Measurements from ENCODE around the gene IFNAR2. TPM values are rescaled to one million over a fixed set of nuclear protein-coding genes. Genes with fewer than 3 reads are reported as not detected.
A peak's percentile ranks its signal among the peaks of the same experiment; 100 is the strongest.

Gene IFNAR2
- total and polyA plus RNA-seq, 2 experiments from 2014 or later, result 18.2 to 19.6 TPM

- H4K20me1 ChIP-seq (ENCODE audit: insufficient read depth, poor library complexity, severe bottlenecking), result no peaks in the 10 kb centered on the region
- H3K36me3 ChIP-seq (replicated peaks; ENCODE audit: insufficient read depth, low read depth), result no peaks in the 10 kb centered on the region
- H3K79me2 ChIP-seq, result no peaks in the 10 kb centered on the region
- H3K4me3 ChIP-seq, result no peak overlapping the region
- H3K9me2 ChIP-seq (replicated peaks; ENCODE audit: insufficient read depth), result no peaks in the 10 kb centered on the region
- TF ChIP-seq CTCF (IDR thresholded peaks at IDR 0.05; ENCODE audit: poor library complexity), result no peak
- H3K9me3 ChIP-seq (ENCODE audit: low read depth), result no peaks in the 10 kb centered on the region
- no peak for DNase-seq (ENCODE audit: low spot score)
- H3K27me3 ChIP-seq, result no peaks in the 10 kb centered on the region
- no peak overlapping the region for H2AFZ ChIP-seq
- WGBS (ENCODE audit: low lambda C conversion rate, missing lambda C conversion rate), result 75% methylated on average over 9 of the region's 9 CpGs
- H3K4me2 ChIP-seq, result no peak overlapping the region
- no peak overlapping the region for H3K27ac ChIP-seq
- peaks cover 11% of the 10 kb centered on the region for H3K4me1 ChIP-seq (ENCODE audit: insufficient read depth)
Measured at GRCh38 chr21:33198346-33199099, 31.2 kb upstream of the IFNAR2 start.

- Histone ChIP-seq H3K36me3 (replicated peaks; ENCODE audit: insufficient read depth, low read depth) (no peaks in the 10 kb centered on the region), H2AFZ (no peak overlapping the region)
- WGBS (ENCODE audit: low lambda C conversion rate, missing lambda C conversion rate), result 85% methylated on average over 6 of the region's 6 CpGs
Measured at GRCh38 chr21:33199100-33199464, 30.7 kb upstream of the IFNAR2 start.

GRCh38 chr21:33199516-33200217 lies 30.1 kb upstream of the IFNAR2 start:
- Histone ChIP-seq H2AFZ (no peak overlapping the region), H3K4me3 (no peak overlapping the region), H4K20me1 (ENCODE audit: insufficient read depth, poor library complexity, severe bottlenecking) (no peaks in the 10 kb centered on the region), H3K27ac (no peak overlapping the region), H3K9me2 (replicated peaks; ENCODE audit: insufficient read depth) (no peaks in the 10 kb centered on the region), H3K27me3 (no peaks in the 10 kb centered on the region), H3K9me3 (ENCODE audit: low read depth) (no peaks in the 10 kb centered on the region), H3K79me2 (no peaks in the 10 kb centered on the region), H3K4me2 (no peak overlapping the region), H3K36me3 (replicated peaks; ENCODE audit: insufficient read depth, low read depth) (no peaks in the 10 kb centered on the region), H3K4me1 (ENCODE audit: insufficient read depth) (peaks cover 14% of the 10 kb centered on the region)
- no peak for TF ChIP-seq EZH2phosphoT487 (IDR thresholded peaks at IDR 0.05; ENCODE audit: low read depth, severe bottlenecking, unreplicated experiment)
- peak; percentile 96 for TF ChIP-seq CTCF (IDR thresholded peaks at IDR 0.05; ENCODE audit: poor library complexity)
- WGBS (ENCODE audit: low lambda C conversion rate, missing lambda C conversion rate), result 22% methylated on average over 8 of the region's 8 CpGs
- DNase-seq (ENCODE audit: low spot score), result peak; percentile 95

More at GRCh38 chr21:33199100-33199464, 30.7 kb upstream of the IFNAR2 start:
- DNase-seq (ENCODE audit: low spot score), result no peak
- Histone ChIP-seq H3K27ac (no peak overlapping the region), H3K9me2 (replicated peaks; ENCODE audit: insufficient read depth) (no peaks in the 10 kb centered on the region), H4K20me1 (ENCODE audit: insufficient read depth, poor library complexity, severe bottlenecking) (no peaks in the 10 kb centered on the region), H3K4me2 (no peak overlapping the region), H3K79me2 (no peaks in the 10 kb centered on the region), H3K4me1 (ENCODE audit: insufficient read depth) (peaks cover 11% of the 10 kb centered on the region), H3K4me3 (no peak overlapping the region), H3K27me3 (no peaks in the 10 kb centered on the region), H3K9me3 (ENCODE audit: low read depth) (no peaks in the 10 kb centered on the region)
- no peak for TF ChIP-seq CTCF (IDR thresholded peaks at IDR 0.05; ENCODE audit: poor library complexity)

All from hepatocyte (in vitro differentiated cells).